ENCODE data around the gene SBF2. TPM values are rescaled to one million over a fixed set of nuclear protein-coding genes. Genes with fewer than 3 reads are reported as not detected.

Gene SBF2
- total and polyA plus RNA-seq, 2 donors (not counting 1 experiment from before 2014, with no cell fraction given): 5.6 to 17.7 TPM

DNA sequence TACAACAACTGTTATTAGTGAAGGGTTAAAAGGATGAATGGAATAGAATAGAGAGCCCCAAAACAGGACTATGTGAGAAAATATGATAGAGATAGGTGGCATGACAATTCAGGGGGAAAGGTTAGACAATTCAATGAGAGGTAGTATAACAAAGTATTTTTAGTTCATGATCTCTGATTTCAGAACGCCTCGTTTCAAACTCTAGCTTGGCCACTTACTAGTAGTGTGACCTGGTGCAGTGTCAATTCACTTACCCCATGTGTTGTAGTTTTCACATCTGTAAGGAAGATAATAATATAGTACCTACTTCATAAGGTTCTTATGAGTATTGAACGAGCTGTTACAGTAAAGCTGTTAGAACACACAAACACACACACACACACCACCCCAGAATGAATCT, 322.1 kb downstream of the SBF2 start:
- ChIA-PET CTCF (interaction anchor here (1.0 to 3.7 kb wide), 15 partner anchors 9 to 437 kb away, joined by 3 to 56 read pairs (median 9); no protein-coding TSS in a partner anchor), POLR2A (no interaction called here)
- H3K4me1 Mint-ChIP-seq: peaks cover 4% of the 10 kb centered on the region
- H3K9me3 Mint-ChIP-seq (ENCODE audit: insufficient read depth): no peaks in the 10 kb centered on the region
- no peak for DNase-seq
- H3K27me3 Mint-ChIP-seq: no peaks in the 10 kb centered on the region
- Histone ChIP-seq H3K9me3 (ENCODE audit: control extremely low read depth in 1 of 3, control insufficient read depth in 2 of 3, insufficient read depth in 1 of 3, low read length in 2 of 3) (no peaks in the 10 kb centered on the region), H2AFZ (ENCODE audit: insufficient read depth, low read depth, low read length, poor library complexity, severe bottlenecking) (no peak overlapping the region), H3K27me3 (replicated peaks in 1 of 4; ENCODE audit: control extremely low read depth in 1 of 4, control insufficient read depth in 3 of 4, insufficient read depth in 4 of 4, low read length in 3 of 4) (no peaks in the 10 kb centered on the region), H3K4me2 (replicated peaks; ENCODE audit: low read depth, low read length, poor library complexity, severe bottlenecking) (no peak overlapping the region), H3K9ac (ENCODE audit: low read length) (no peak overlapping the region), H3K79me2 (ENCODE audit: control insufficient read depth, insufficient read depth, low read length) (no peaks in the 10 kb centered on the region), H3K4me1 (ENCODE audit: control insufficient read depth in 2 of 2, insufficient read depth in 2 of 2, low read length in 2 of 2) (peaks cover 0 to 3% of the 10 kb centered on the region in 2 donors), H3K36me3 (replicated peaks in 1 of 2; ENCODE audit: control extremely low read depth in 1 of 2, control insufficient read depth in 1 of 2, extremely low read depth in 1 of 2, insufficient read depth in 2 of 2, low read length in 1 of 2) (no peaks in the 10 kb centered on the region), H4K20me1 (ENCODE audit: control insufficient read depth, insufficient read depth, low read length, poor library complexity, severe bottlenecking) (no peaks in the 10 kb centered on the region), H3K27ac (ENCODE audit: low read length in 2 of 2) (no peak overlapping the region), H3K4me3 (ENCODE audit: control extremely low read depth in 1 of 5, extremely low read depth in 1 of 5, insufficient read depth in 1 of 5, low read depth in 2 of 5, low read length in 4 of 5) (no peak overlapping the region)
- no peak overlapping the region for H3K4me3 Mint-ChIP-seq
- no peak overlapping the region for H3K27ac Mint-ChIP-seq
- intact Hi-C loops (cut with micrococcal nuclease): loop anchor here (2.0 kb wide), 1 partner anchor 357 kb away; no protein-coding TSS in a partner anchor
- no CpG with 5 or more reads among the region's 3 CpGs for WGBS (ENCODE audit: insufficient coverage)
- no peak for ATAC-seq (ENCODE audit: low read depth)
- TF ChIP-seq CTCF (IDR thresholded peaks at IDR 0.05) (no peak), EZH2 (IDR thresholded peaks at IDR 0.05; ENCODE audit: borderline replicate concordance, insufficient read depth, low read depth, low read length, poor library complexity, severe bottlenecking) (no peak)

DNA sequence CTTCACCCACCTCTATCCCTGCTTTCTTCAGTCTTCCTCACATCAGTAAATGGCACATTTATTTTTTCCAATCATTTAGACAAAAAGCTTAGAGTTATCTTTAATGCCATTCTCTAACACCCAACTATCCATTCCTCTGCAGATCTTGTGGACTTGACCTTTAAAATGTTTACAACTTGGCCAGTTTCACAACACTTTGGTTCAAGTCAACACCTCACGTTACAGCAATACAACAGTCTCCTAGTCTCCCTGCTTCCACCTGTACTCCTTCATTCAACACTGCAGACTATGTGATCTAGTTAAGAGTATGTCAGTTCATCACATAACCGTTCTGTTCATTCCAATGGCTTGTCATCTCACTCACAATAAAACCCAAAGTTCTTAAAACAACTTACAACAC, 325.0 kb downstream of the SBF2 start:
- H3K4me3 ChIP-seq (ENCODE audit: control extremely low read depth in 1 of 5, extremely low read depth in 1 of 5, insufficient read depth in 1 of 5, low read depth in 2 of 5, low read length in 4 of 5): no peak overlapping the region
- H3K36me3 ChIP-seq (replicated peaks in 1 of 2; ENCODE audit: control extremely low read depth in 1 of 2, control insufficient read depth in 1 of 2, extremely low read depth in 1 of 2, insufficient read depth in 2 of 2, low read length in 1 of 2): no peaks in the 10 kb centered on the region
- H3K9ac ChIP-seq (ENCODE audit: low read length): no peak overlapping the region
- ChIA-PET POLR2A (no interaction called here), CTCF (interaction anchor here (0.9 to 3.8 kb wide), 4 partner anchors 14 to 462 kb away, joined by 3 to 20 read pairs (median 3); no protein-coding TSS in a partner anchor)
- H3K27me3 ChIP-seq (replicated peaks in 1 of 4; ENCODE audit: control extremely low read depth in 1 of 4, control insufficient read depth in 3 of 4, insufficient read depth in 4 of 4, low read length in 3 of 4): no peaks in the 10 kb centered on the region
- no peak overlapping the region for H2AFZ ChIP-seq (ENCODE audit: insufficient read depth, low read depth, low read length, poor library complexity, severe bottlenecking)
- Mint-ChIP-seq H3K27me3 (no peaks in the 10 kb centered on the region), H3K4me3 (no peak overlapping the region), H3K27ac (no peak overlapping the region), H3K4me1 (peaks cover 5% of the 10 kb centered on the region), H3K9me3 (ENCODE audit: insufficient read depth) (no peaks in the 10 kb centered on the region)
- H3K4me2 ChIP-seq (replicated peaks; ENCODE audit: low read depth, low read length, poor library complexity, severe bottlenecking): no peak overlapping the region
- no peaks in the 10 kb centered on the region for H4K20me1 ChIP-seq (ENCODE audit: control insufficient read depth, insufficient read depth, low read length, poor library complexity, severe bottlenecking)
- peaks cover 0 to 3% of the 10 kb centered on the region in 2 donors for H3K4me1 ChIP-seq (ENCODE audit: control insufficient read depth in 2 of 2, insufficient read depth in 2 of 2, low read length in 2 of 2)
- ATAC-seq (ENCODE audit: low read depth) (no peak), DNase-seq (no peak)
- intact Hi-C loops (cut with micrococcal nuclease): no loop called here
- no peaks in the 10 kb centered on the region for H3K79me2 ChIP-seq (ENCODE audit: control insufficient read depth, insufficient read depth, low read length)
- TF ChIP-seq EZH2 (IDR thresholded peaks at IDR 0.05; ENCODE audit: borderline replicate concordance, insufficient read depth, low read depth, low read length, poor library complexity, severe bottlenecking): no peak
- no peak for TF ChIP-seq CTCF (IDR thresholded peaks at IDR 0.05)
- no peak overlapping the region for H3K27ac ChIP-seq (ENCODE audit: low read length in 2 of 2)
- WGBS (ENCODE audit: insufficient coverage): 80% methylated on average over 1 of the region's 2 CpGs
- peaks cover 0 to under 1% (median 0%) of the 10 kb centered on the region in 3 donors for H3K9me3 ChIP-seq (ENCODE audit: control extremely low read depth in 1 of 3, control insufficient read depth in 2 of 3, insufficient read depth in 1 of 3, low read length in 2 of 3)

Data from B cell (primary cell).